H4 (cell line): Measurements from ENCODE around the gene TTYH1. TPM values are rescaled to one million over a fixed set of nuclear protein-coding genes. Genes with fewer than 3 reads are reported as not detected.
"Not testable (repeated sequence)": the region's sequence is repeated elsewhere in the genome, so short reads cannot be mapped to it uniquely, and the experiment has no call there.

Experiments used
- DNase-seq: peaks from one replicate; pipeline ENCODE4 v3.0.0-alpha.2; 2015; ENCODE audit warnings: low spot score
- total RNA-seq: library from RNA; depleted of rRNA; stranded (reverse); fragments of >200 nt; shearing (Covaris generic); gene quantifications from 2 replicates; pipeline ENCODE4 v1.2.3, GENCODE V29; 2014

TTYH1 gene
- total RNA-seq, 1 experiment from 2014 or later: not detected

GRCh38 chr19:54444737-54445136 lies 29.5 kb downstream of the TTYH1 start:
- no peak for DNase-seq

- DNase-seq: not testable (repeated sequence)
Measured at GRCh38 chr19:54446349-54446748, 31.1 kb downstream of the TTYH1 start.

GRCh38 chr19:54448040-54448773 lies 32.9 kb downstream of the TTYH1 start:
- peak; percentile 60 for DNase-seq

GRCh38 chr19:54448774-54449700 lies 33.8 kb downstream of the TTYH1 start, which contains the start of gene LENG8:
Gene LENG8, plus strand, starts transcription at chr19:54449199. Its CDS starts 2,146 bp downstream, at chr19:54451345.
- peak; percentile 100 for DNase-seq

GRCh38 chr19:54449701-54450069 lies 34.4 kb downstream of the TTYH1 start:
- no peak for DNase-seq

- DNase-seq: no peak
Measured at GRCh38 chr19:54451331-54451871, 36.1 kb downstream of the TTYH1 start.

- no peak for DNase-seq
Measured at GRCh38 chr19:54451997-54452396, 36.7 kb downstream of the TTYH1 start.

- no peak for DNase-seq
Measured at GRCh38 chr19:54452626-54453025, 37.4 kb downstream of the TTYH1 start.

GRCh38 chr19:54453921-54454780 lies 38.9 kb downstream of the TTYH1 start:
- DNase-seq: no peak

GRCh38 chr19:54454781-54455675 lies 39.8 kb downstream of the TTYH1 start:
- DNase-seq: no peak

GRCh38 chr19:54455786-54456422 lies 40.6 kb downstream of the TTYH1 start:
- no peak for DNase-seq

GRCh38 chr19:54456423-54457373 lies 41.4 kb downstream of the TTYH1 start:
- no peak for DNase-seq

GRCh38 chr19:54457773-54458647 lies 42.7 kb downstream of the TTYH1 start:
- peak; percentile 17 for DNase-seq

GRCh38 chr19:54458648-54459281 lies 43.5 kb downstream of the TTYH1 start:
- peak; percentile 17 for DNase-seq

GRCh38 chr19:54459282-54460229 lies 44.3 kb downstream of the TTYH1 start:
- DNase-seq: peak; percentile 19
